ENCODE measurements around the gene MCF2L2.
"Not testable (repeated sequence)": the region's sequence is repeated elsewhere in the genome, so short reads cannot be mapped to it uniquely, and the experiment has no call there.

The MCF2L2 gene

DNA sequence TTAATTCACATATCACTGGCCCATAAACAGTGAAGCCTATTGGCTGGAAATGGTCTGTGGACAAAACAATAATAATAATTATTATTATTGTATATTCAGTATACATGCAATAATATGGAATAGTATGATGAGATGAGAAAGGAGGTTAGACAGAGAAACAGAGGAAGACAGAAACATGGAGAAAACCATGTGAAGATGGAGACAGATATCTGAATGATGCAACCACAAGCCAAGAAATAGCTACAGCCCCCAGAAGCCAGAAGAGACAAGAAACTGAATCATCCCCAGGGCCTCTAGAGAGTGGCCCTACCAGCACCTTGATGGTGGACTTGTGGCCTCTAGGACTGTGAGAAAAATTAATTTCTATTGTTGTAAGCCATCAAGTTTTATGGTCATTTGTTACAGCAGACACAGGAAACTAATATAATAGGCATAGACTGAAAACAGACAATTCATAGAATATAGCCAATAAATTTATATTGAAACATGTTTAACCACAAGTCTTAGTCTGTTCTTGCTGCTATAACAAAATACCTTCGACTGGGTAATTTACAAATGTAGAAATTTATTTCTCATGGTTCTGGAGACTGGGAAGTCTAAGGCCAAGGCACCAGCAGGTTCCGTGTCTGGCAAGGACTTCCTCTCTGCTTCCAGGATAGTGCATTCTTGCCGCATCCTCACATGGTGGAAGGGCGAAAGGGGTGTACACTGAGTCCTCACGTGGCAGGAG is 31.6 kb downstream of the MCF2L2 start:
- DNase-seq (ENCODE audit: low read depth) = no peak

- DNase-seq (ENCODE audit: low read depth) = no peak
These were observed 34.3 kb downstream of the MCF2L2 start for GRCh38 chr3:183394150-183394549.

DNA sequence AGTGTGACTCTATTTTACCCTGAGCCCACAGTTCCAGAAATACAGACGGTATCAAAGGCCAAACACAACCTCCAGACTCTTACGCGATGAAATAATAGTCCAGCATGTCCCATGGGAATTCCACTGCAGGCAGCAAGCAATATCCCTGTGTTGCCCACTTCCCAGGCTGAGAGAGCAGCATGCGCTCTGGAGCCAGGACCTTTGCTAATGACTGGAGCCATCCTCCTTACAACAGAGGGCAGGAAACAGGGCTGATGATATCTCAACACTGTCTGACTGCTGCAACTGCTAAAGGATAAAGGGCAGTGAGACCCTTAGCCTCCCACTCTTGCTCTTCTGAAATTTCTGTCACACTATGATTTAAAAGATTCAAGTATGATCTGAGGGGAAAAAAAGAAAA is 34.8 kb downstream of the MCF2L2 start:
- no peak for DNase-seq (ENCODE audit: low read depth)

DNA sequence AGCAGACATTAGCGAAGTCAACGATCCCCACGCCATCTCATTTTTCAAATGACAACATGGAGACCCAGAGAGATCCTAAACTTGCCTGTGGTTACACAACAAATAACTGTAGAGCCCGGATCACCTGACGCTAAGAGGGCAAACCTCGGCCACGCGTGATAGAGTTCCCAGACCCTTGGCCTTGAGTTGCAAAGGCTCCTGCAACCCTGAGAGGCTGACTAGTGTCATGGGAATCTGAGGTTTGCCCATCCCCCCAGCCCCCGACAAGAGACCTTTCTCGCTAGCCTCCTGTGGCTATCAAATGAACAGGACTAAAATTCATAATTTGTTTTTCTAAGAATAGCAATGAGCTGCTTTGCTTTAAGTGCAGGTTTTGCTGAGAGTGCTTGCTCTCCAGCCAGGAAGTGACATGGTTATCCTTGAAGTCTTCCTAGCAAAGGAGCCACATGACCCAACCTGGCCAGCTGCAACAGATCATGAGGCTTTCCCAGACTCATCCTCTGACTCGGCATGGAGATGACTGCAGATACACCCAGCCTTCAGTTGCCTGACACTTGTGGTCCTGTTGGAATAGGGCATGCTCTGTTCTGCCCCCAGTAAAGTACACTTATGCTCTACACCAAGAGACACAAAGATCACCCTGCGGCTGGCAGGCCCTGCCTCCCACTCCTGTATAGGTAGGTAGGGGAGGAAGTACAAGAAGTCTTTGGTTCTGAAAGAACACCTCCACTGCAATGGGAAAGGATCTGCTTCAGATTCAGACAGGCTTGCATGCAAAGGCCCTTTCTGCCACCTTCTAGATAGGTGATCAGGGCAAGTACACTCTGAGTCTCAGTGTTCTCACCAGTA is 36.0 kb downstream of the MCF2L2 start:
- no peak for DNase-seq (ENCODE audit: low read depth)

DNA sequence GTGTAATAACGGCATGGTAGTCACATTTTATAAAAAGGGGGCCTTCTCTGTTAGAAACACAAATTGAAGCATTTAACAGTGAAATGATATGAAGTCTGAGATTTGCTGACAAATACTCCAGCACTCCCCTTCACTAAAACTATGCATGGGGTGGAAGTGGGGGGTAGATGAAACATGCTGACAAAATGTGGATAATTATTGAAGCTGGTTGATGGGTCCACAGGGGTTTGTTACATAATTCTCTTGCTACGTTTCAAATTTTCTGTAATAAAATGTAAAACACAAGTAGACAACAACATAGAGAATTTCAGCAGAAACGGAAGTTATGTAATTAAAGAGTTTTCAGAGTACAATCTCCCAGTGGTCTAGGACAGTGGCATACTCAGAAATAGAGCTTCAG is 37.0 kb downstream of the MCF2L2 start:
- DNase-seq (ENCODE audit: low read depth) = no peak

DNA sequence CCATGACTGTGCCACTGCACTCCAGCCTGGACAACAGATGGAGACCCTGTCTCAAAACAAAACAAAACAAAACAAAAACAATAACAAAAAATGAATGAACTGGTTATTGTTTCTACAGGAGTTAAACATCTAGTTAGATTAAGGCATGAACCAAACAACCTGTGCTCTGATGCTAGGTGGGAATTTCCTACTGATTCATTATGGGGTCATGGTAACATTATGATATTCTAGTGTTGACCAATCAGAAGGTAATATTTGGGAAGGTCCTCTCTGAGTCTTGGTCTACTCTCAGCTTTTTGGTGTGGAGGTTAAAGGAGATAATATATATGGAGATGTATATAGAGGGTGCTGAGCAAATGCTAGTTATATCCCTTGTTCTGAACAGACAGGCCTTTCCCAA is 37.6 kb downstream of the MCF2L2 start:
- no peak for DNase-seq (ENCODE audit: low read depth)

DNA sequence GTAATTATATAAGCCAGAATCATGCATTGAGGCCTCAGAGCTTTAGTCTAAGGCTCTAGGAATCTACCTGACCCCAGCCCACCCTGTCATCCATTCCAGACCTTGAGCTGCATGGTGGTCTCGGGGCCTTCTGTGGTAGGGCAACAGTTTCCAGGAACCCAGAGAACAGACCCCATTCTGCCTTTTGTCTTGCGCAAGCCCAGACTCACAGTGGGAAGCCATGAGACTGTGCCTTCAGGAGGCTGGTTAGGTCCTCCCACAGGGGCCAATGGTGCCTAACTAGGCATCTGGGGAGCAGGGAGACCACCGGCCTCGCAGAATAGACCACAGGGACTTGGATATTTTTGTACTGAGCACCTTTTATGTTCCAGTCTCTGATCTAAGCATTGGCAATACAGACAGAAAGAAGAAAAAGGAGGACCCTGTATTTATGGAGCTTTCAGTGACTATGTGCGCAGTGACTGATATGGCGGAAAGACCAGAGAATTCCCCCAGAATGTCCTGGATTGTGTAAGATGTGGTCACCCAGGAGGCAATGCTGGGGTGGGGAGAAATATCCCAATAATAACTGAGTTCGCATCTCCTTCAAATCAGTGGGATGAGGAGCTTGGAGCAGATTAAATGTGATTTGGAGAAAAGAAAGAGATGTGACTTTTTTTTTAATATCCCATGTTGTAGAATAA is 40.1 kb downstream of the MCF2L2 start:
- no peak for DNase-seq (ENCODE audit: low read depth)

DNA sequence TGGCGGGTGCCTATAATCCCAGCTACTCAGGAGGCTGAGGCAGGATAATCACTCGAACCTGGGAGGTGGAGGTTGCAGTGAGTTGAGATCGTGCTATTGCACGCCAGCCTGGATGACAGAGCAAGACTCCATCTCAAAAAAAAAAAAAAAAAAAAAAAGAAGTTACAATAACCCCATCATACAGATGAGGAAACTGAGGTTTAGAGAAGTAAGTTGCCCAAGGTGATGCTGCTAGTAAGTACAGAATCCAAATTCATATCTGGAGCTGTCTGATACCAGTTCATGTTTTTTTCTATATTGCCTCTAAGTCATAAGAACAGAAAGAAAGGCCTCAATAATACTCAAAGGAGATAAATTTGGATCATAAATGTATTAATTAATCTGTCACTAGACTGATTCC is 40.6 kb downstream of the MCF2L2 start:
- DNase-seq (ENCODE audit: low read depth) = no peak

DNA sequence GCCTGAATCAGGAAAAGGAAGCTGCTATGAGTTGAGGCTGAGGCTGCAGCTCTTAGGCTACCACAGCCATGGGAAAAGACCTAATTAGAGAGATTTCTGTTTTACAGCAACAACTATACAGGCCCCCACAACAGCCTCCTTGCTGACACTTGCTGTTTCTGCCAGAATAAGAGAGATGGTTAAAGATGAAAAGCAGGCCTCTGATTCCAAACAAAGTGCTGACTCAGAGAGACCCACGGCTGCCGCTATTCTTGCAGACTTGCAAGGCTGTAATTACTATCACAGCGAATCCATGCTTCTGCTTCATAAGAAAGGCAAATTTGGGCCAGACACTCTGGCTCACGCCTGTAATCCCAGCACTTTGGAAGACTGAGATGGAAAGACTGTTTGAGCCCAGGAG is 41.8 kb downstream of the MCF2L2 start:
- DNase-seq (ENCODE audit: low read depth) = no peak

- peak; percentile 72 for DNase-seq (ENCODE audit: low read depth)
These were observed 42.5 kb downstream of the MCF2L2 start for GRCh38 chr3:183385698-183386613.

DNA sequence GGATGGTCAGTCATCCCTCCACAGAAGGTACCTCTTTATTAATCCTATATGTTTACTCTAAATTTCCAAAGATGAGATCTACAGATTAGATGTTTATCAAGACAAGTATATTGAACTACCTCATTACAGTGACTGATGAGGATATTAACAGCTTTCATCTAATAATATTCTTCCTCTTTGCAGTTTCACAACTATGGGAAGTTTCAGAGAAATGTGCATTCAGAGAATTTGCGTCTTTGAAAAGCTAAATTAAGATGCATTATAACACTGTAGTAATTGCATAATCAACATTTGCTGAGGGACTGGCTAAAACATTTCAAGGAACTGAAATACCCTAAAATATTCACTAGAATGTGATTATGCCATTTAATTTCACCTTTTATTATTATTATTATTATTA is 46.7 kb downstream of the MCF2L2 start:
- no peak for DNase-seq (ENCODE audit: low read depth)

DNA sequence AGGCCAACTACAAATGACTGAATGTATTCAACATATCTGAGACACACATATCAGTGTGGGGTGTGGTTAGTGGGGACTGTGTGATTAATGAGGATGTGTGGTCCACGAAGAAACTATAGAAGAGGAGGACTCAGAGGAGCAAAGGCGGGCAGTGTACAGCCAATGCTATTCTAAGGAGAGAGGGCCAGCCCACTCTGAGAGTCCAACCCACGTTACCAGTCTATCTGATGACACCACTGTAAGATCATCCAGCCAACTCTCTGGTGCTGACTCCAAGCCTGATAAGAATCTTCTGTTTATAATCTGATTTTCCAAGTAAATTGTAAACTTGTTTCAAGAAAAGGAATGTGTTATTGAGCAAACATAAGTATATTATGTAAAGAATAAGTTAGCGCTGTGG is 47.2 kb downstream of the MCF2L2 start:
- peak; percentile 68 for DNase-seq (ENCODE audit: low read depth)

GRCh38 chr3:183378951-183379350 is 49.5 kb downstream of the MCF2L2 start:
- no peak for DNase-seq (ENCODE audit: low read depth)

DNA sequence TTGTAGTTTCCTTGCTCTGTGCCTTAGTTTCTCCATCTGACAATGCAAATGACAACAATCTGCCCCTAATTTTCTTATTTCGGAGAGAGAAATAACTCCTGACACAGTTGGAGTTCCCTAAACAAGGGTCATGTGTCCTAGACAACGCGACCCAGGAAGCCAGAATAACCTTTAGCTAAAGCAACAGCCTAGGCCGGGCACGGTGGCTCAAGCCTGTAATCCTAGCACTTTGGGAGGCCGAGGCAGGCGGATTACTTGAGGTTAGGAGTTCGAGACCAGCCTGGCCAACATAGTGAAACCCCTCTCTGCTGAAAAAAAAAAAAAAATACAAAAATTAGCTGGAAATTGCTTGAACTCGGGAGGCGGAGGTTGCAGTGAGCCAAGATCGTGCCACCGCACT is 49.9 kb downstream of the MCF2L2 start:
- DNase-seq (ENCODE audit: low read depth) = no peak

DNA sequence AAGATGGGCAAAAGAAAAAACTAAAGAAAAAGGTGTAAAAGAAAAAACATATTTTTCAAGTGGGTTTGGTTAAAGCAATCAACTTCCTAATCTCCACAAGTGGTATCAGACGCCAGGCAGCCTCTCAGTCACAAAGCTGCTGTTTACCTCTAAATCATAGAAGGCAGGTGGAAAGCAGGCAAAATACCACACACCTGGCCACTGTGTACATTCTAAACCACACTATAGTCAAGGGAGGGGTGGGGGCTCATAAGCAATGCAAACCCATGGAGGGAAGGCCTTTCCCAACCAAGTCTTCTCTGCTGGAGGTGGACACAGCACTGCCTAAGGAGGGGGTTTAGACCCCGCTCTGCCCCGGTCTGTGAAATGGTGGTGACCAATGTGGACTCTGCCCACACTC is 50.4 kb downstream of the MCF2L2 start:
- no peak for DNase-seq (ENCODE audit: low read depth)

DNA sequence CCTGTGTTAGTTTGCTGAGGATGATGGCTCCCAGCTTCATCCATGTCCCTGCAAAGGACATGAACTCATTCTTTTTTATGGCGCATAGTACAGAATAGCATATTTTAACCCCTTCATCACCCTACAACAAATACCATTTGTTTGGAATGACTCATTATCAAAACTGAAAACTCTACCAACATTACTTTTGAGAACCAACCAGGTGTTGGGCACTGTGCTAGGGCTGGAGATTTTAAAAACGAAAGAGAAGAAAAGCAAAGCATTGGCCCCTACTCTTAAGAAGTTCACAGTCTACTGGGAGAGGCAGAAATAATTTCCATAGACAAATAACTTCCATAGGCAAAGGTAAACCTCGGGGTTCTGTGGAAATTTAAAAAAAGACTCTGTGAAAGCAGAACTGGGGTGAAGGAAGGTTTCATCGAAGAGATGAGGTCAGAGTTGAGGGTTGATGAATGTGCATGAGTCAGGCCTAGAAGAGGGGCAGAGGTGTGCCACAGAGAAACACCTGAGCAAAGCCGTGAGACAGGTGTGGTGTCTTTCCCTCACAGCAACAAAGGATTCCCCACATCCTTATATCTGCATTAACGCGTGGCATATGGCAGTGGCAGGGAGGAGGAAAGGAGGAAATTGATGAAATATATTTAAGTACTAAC is 51.0 kb downstream of the MCF2L2 start:
- no peak for DNase-seq (ENCODE audit: low read depth)

DNA sequence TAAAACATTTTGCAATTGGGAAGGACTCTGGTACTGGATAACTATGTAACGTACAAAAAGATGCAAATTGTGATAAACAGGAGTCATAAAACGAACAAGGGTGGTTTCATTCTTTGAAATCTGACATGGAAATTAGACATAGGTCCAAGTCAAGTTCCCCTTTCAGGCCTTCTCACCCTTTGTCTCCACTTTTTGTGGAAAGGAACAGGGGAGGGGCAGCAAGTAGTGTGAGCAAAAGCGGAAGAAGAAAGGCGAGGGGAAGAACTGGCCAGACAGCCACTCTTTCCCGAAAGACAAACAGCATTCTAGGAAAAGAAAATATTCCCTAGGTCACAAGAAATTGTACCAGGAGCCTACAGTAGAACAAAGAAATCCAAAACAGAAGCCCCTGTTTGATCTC is 52.6 kb downstream of the MCF2L2 start:
- no peak for DNase-seq (ENCODE audit: low read depth)

GRCh38 chr3:183375337-183375736 is 53.1 kb downstream of the MCF2L2 start:
- DNase-seq (ENCODE audit: low read depth) = no peak

DNA sequence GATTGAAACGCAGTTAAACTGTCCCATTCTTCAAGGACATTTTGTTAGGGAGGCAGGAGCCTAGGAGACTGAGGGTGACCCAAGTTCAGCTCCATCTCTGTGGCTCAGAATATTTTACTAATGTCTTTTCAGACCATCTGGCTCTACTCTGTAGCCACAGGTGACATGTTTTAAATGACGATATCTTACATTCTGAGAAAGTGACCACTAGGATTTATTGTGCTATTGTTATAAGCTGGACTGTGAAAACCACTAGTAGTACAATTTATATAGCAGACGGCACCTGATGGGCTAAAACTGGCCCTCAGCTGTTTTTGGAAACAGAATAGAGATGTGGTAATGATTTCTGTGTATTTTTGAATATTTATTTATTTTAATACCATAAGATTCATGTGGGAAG is 55.5 kb downstream of the MCF2L2 start:
- no peak for DNase-seq (ENCODE audit: low read depth)

DNA sequence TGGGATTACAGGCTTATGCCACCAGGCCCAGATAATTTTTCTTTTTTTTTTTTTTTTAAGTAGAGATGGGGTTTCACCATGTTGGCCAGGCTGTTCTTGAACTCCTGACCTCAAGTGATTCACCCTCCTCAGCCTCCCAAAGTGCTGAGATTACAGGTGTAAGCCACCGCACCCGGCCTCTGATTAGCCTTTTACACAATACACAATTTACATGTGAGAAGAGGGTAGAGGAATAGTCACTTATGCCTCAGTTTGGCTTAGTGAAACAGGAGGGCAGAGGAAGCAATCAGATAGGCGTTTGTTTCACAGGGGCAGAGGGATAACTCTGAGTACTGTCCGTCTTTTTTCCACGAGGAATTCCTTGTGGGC is 56.8 kb downstream of the MCF2L2 start:
- DNase-seq (ENCODE audit: low read depth) = not testable (repeated sequence)

- DNase-seq (ENCODE audit: low read depth) = no peak
These were observed 58.0 kb downstream of the MCF2L2 start for GRCh38 chr3:183370391-183370790.
